WERI-Rb-1 (cell line): ENCODE measurements around the gene RPTOR.
A peak's percentile ranks its signal among the peaks of the same experiment; 100 is the strongest.

Experiments used
- DNase-seq: peaks from one replicate; pipeline ENCODE4 v3.0.0-alpha.2; 2020
- H3K27ac ChIP-seq: fragments of 250-450 bp; sonication (Bioruptor Pico); 2 replicates; pipeline ENCODE4 v1.5.1; 2020; ENCODE audit warnings: mild to moderate bottlenecking, moderate library complexity
- H3K27me3 ChIP-seq: fragments of 250-450 bp; sonication (Bioruptor Pico); 2 replicates; pipeline ENCODE4 v1.5.1; 2021; ENCODE audit warnings: mild to moderate bottlenecking, low read depth, moderate library complexity; ENCODE audit not compliant: insufficient read depth, severe bottlenecking
- H3K36me3 ChIP-seq: fragments of 250-450 bp; sonication (Bioruptor Pico); 2 replicates; pipeline ENCODE4 v1.5.1; 2020; ENCODE audit warnings: mild to moderate bottlenecking, moderate library complexity
- H3K4me3 ChIP-seq: 2 replicates; pipeline ENCODE4 v1.5.1; 2011; ENCODE audit warnings: low read depth, mild to moderate bottlenecking, control low read depth, low read length
- H3K9me3 ChIP-seq: fragments of 250-450 bp; sonication (Bioruptor Pico); 2 replicates; pipeline ENCODE4 v1.5.1; 2021; ENCODE audit warnings: mild to moderate bottlenecking, moderate library complexity; ENCODE audit not compliant: severe bottlenecking
- TF ChIP-seq, protein P1 (sequence below): IDR thresholded peaks from 2 replicates; pipeline ENCODE4 v1.5.1; 2011; ENCODE audit warnings: low read depth, mild to moderate bottlenecking, control low read depth, inconsistent platforms, low read length

The RPTOR gene

DNA sequence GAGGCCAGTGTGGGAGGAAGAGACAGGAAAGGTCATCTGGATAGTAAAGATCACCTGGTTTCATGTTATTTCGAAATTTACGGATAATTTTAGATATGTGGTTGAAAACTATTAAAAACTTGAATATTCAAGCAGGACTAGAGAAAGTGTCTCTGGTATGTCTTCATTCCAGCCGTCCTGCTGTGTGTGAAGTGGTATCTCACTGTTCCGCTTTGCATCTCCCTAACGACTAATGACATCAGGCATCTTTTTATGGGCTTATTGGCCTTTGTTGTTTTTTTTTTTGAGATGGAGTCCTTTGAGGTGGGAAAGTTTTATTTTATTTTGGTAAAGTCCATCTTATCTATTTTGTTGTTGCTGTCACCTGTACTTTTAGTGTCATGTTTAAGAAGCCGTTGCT is 232.6 kb downstream of the RPTOR start:
- no peak overlapping the region for H3K27ac ChIP-seq
- H3K4me3 ChIP-seq, result no peak overlapping the region
- no peaks in the 10 kb centered on the region for H3K9me3 ChIP-seq
- H3K27me3 ChIP-seq, result no peaks in the 10 kb centered on the region
- H3K36me3 ChIP-seq, result peaks cover 24% of the 10 kb centered on the region
- TF ChIP-seq, protein P1, sequence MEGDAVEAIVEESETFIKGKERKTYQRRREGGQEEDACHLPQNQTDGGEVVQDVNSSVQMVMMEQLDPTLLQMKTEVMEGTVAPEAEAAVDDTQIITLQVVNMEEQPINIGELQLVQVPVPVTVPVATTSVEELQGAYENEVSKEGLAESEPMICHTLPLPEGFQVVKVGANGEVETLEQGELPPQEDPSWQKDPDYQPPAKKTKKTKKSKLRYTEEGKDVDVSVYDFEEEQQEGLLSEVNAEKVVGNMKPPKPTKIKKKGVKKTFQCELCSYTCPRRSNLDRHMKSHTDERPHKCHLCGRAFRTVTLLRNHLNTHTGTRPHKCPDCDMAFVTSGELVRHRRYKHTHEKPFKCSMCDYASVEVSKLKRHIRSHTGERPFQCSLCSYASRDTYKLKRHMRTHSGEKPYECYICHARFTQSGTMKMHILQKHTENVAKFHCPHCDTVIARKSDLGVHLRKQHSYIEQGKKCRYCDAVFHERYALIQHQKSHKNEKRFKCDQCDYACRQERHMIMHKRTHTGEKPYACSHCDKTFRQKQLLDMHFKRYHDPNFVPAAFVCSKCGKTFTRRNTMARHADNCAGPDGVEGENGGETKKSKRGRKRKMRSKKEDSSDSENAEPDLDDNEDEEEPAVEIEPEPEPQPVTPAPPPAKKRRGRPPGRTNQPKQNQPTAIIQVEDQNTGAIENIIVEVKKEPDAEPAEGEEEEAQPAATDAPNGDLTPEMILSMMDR, result no peak
- DNase-seq, result no peak

DNA sequence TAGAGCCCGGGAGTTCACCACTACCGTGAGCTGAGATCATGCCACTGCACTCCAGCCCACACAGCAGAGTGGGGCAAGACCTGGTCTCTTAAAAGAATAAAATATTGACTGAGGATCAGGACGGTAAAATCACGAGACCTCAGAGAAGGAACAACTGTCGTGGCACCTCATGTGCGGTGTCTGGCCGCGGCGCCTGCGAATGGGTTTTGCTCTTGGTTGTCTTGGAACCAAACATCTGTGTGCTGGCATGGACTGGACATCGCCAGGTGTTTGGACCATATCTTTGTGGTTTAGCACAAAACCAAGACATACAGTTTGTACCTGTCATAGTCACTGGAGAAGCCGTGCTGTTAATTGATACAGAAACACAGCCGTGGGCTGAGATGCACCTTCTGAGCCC is 234.1 kb downstream of the RPTOR start:
- Histone ChIP-seq H3K9me3 (no peaks in the 10 kb centered on the region), H3K4me3 (no peak overlapping the region), H3K27ac (no peak overlapping the region), H3K27me3 (no peaks in the 10 kb centered on the region), H3K36me3 (peaks cover 24% of the 10 kb centered on the region)
- DNase-seq, result no peak
- TF ChIP-seq, protein P1, result no peak

DNA sequence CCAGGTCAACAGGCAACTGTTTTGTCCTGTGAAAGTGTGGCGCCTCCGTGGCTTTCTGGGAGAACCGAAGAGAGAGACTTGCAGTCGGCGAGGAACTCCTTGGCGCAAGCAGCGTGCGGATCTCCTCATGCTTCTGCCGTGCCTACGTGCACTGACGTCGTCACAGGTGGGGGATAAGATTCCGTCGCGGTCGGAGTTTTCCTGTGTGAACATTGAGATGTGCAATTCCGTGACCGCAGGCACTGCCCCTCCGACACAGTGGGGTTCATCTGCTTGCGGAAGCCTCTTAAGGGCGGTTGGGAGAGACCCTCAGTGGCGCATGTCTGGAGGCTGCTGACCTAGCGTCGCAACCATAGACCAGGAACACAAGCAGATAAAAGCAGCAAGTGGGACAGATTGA is 234.7 kb downstream of the RPTOR start:
- DNase-seq, result no peak
- Histone ChIP-seq H3K9me3 (no peaks in the 10 kb centered on the region), H3K4me3 (no peak overlapping the region), H3K27me3 (no peaks in the 10 kb centered on the region), H3K27ac (no peak overlapping the region), H3K36me3 (peaks cover 20% of the 10 kb centered on the region)
- TF ChIP-seq, protein P1, result no peak

DNA sequence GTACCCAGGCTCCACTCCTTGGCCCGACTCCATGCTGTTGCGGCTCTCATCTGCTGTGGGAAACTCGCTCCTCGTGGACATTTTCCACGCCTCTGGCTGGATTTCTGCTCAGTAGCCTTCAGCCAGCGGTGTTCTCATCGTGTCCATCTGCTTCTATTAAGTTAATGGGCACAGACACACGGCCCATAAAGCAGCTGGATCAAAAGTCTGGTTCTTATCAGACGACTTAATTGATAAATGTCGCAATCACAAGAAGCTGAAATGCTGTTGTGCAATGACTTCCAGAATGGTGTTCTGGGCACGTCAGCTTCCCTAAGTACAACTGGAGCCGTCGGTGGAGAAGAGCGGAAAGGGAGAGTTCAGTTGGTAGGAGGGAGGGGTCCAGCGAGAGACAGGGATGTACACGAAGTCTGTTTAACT is 235.3 kb downstream of the RPTOR start:
- Histone ChIP-seq H3K36me3 (peaks cover 17% of the 10 kb centered on the region), H3K27ac (peak overlapping the region; percentile 32; the same call in 1 of the 2 replicates), H3K4me3 (no peak overlapping the region), H3K27me3 (no peaks in the 10 kb centered on the region), H3K9me3 (no peaks in the 10 kb centered on the region)
- DNase-seq, result no peak
- TF ChIP-seq, protein P1, result no peak

DNA sequence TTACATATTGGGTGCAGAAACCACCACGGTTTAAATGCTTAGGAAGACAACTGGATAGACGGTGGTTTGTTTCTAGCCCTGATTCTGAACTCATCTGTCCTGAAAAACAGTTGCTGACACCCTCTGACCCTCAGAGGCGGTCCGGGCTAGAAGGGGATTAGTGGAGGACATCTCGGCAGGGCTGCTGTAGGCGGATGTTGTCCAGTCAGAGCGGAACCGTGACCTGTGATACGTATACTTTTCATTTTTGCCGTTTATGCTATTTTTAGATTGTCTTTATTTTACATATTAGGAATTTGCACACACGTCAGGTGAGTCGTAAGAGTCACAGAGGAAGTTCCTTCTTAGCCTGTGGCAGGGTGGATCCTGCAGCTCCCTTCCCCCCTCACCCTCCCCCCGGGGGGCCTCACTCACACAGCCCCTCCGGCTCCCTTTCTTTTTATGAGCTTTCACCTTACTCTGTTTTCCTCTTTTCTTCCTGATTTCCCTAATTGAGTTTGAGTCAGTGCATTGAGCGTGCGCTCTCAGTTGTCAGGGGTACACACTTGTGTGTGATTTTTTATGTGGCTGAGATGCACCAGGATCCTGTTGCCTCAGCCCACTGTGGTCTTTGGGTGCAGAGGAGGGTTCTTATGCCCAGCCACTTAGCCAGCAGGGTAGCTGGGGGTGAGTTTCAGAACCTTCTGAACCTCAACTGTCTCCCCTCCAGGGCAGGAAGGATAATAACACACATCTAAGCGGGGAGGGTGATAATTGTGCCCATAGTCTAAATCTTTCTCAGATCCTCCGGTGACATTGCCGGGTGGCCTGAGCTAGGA is 236.0 kb downstream of the RPTOR start:
- Histone ChIP-seq H3K36me3 (peaks cover 17% of the 10 kb centered on the region), H3K9me3 (no peaks in the 10 kb centered on the region), H3K27me3 (no peaks in the 10 kb centered on the region), H3K4me3 (no peak overlapping the region), H3K27ac (peak overlapping the region; percentile 32; the same call in 1 of the 2 replicates)
- TF ChIP-seq, protein P1, result no peak
- DNase-seq, result peak; percentile 39

DNA sequence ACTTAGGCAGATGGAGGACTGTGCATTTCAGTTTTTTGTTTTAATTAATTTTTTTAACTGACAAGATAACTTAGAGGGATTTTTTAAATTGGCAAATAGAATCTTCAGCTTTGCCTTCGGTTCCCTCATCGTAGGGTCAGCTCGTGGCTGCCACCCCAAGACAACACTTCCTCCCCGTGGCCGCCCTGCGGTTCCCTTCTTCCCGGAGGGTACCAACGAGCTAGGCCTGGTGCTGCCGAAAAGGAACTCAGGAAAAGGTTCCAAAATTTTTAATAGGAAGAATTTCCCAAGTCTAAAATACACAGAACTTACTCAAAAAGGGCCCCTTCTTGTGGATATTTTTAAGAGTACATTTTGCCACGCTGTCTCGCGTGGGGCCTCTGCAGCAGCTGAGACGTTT is 236.6 kb downstream of the RPTOR start:
- Histone ChIP-seq H3K36me3 (peaks cover 15% of the 10 kb centered on the region), H3K27me3 (no peaks in the 10 kb centered on the region), H3K4me3 (no peak overlapping the region), H3K9me3 (no peaks in the 10 kb centered on the region), H3K27ac (no peak overlapping the region)
- TF ChIP-seq, protein P1, result no peak
- no peak for DNase-seq
